Endothelial cell of umbilical vein (primary cell): ENCODE results near the gene G6PC2. TPM values are rescaled to one million over a fixed set of nuclear protein-coding genes. Genes with fewer than 3 reads are reported as not detected.

Experiments
- BruUV-seq: library from RNA; stranded (reverse); fragments of 400-500 nt; replicated peaks from 2 replicates; lab custom pipeline; 2021; lab: Mats Ljungman, UMichigan
- CTCF ChIA-PET: fragments of 300-600, 350-600 bp; sonication (Branson Sonifier 250); formaldehyde crosslinking; loops from one replicate; lab custom pipeline; 2021; ENCODE audit warnings: antibody characterized with exemption, inconsistent platforms; lab: Charles Lee
- POLR2A ChIA-PET: fragments of 300-600, 350-600 bp; sonication (Branson Sonifier 250); formaldehyde crosslinking; loops from one replicate; lab custom pipeline; 2021; ENCODE audit warnings: antibody characterized with exemption, inconsistent platforms; lab: Charles Lee
- DNase-seq: peaks from one replicate; pipeline ENCODE4 v3.0.0-alpha.2; 2011; ENCODE audit warnings: low read depth, low spot score
- FAIRE-seq: peaks from 2 replicates; lab custom pipeline; 2011; peaks lifted over from hg19 to GRCh38; lab: Jason Lieb, UNC
- H2AFZ ChIP-seq: 2 replicates; pipeline ENCODE4 v1.6.0; 2012; ENCODE audit warnings: low read depth, low read length, control low read depth, inconsistent platforms
- H3K27ac ChIP-seq: 2 replicates; pipeline ENCODE4 v1.5.1; 2011; ENCODE audit warnings: low read depth, mild to moderate bottlenecking, control low read depth, low read length, moderate library complexity; ENCODE audit not compliant: insufficient read depth
- H3K27me3 ChIP-seq, 2 experiments: 2 replicates each; pipeline versions ENCODE4 v1.6.0 to v1.6.1; 2011; ENCODE audit warnings: low read length in 2 of 2, mixed read lengths in 1 of 2; ENCODE audit not compliant: control insufficient read depth in 2 of 2, insufficient read depth in 2 of 2
- H3K36me3 ChIP-seq, 2 experiments: 2 replicates in 1 of 2; 3 replicates in 1 of 2; pipeline ENCODE4 v1.5.1; 2011; ENCODE audit warnings: low read length in 2 of 2, mild to moderate bottlenecking in 1 of 2, moderate library complexity in 1 of 2; ENCODE audit not compliant: control insufficient read depth in 2 of 2, insufficient read depth in 2 of 2; ENCODE audit errors: extremely low read depth in 1 of 2
- H3K4me1 ChIP-seq: 3 replicates; pipeline ENCODE4 v1.5.1; 2011; ENCODE audit warnings: mild to moderate bottlenecking, low read length; ENCODE audit not compliant: control insufficient read depth, insufficient read depth; ENCODE audit errors: extremely low read depth
- H3K4me2 ChIP-seq: 2 replicates; pipeline ENCODE4 v1.6.1; 2011; ENCODE audit warnings: low read length, control low read depth, mixed read lengths; ENCODE audit not compliant: insufficient read depth
- H3K4me3 ChIP-seq, 3 experiments: fragments of 200-600 bp in 1 of 3; sonication (generic), shearing (Covaris generic) in 1 of 3; replicated peaks in 1 of 3; 2 replicates each; pipeline ENCODE4 v1.5.1; 2011 to 2016; ENCODE audit warnings: control low read depth in 3 of 3, low read length in 3 of 3, mild to moderate bottlenecking in 2 of 3, inconsistent platforms in 1 of 3, low read depth in 1 of 3, moderate library complexity in 1 of 3; ENCODE audit not compliant: insufficient read depth in 1 of 3
- H3K79me2 ChIP-seq: 2 replicates; pipeline ENCODE4 v1.6.0; 2012; ENCODE audit warnings: low read length, inconsistent platforms; ENCODE audit not compliant: control insufficient read depth, insufficient read depth
- H3K9ac ChIP-seq: replicated peaks from 2 replicates; pipeline ENCODE3; 2011; ENCODE audit warnings: low read length, control low read depth; ENCODE audit not compliant: insufficient read depth; ENCODE audit errors: extremely low read depth
- H3K9me1 ChIP-seq: replicated peaks from 3 replicates; pipeline ENCODE4 v1.6.0; 2011; ENCODE audit warnings: mild to moderate bottlenecking, low read length; ENCODE audit not compliant: control insufficient read depth, insufficient read depth; ENCODE audit errors: extremely low read depth
- H3K9me3 ChIP-seq: replicated peaks from 2 replicates; pipeline ENCODE4 v1.5.1; 2012; ENCODE audit warnings: low read length, inconsistent platforms; ENCODE audit not compliant: control insufficient read depth, insufficient read depth
- H4K20me1 ChIP-seq: replicated peaks from 2 replicates; pipeline ENCODE3; 2011; ENCODE audit warnings: mild to moderate bottlenecking, low read length; ENCODE audit not compliant: control insufficient read depth, insufficient read depth; ENCODE audit errors: extremely low read depth
- CTCF ChIP-seq, 2 donors: IDR thresholded peaks; 1 replicate in 1 of 2; 2 replicates in 1 of 2; pipeline ENCODE4 v1.5.1; 2011; ENCODE audit warnings: low read length in 2 of 2, mild to moderate bottlenecking in 2 of 2, moderate library complexity in 2 of 2, control low read depth in 1 of 2, inconsistent platforms in 1 of 2, low read depth in 1 of 2; ENCODE audit not compliant: insufficient read depth in 1 of 2; ENCODE audit errors: extremely low read depth in 1 of 2
- EZH2 ChIP-seq: IDR thresholded peaks from 2 replicates; pipeline ENCODE4 v1.6.1; 2012; ENCODE audit warnings: borderline replicate concordance, low read depth, mild to moderate bottlenecking, moderate library complexity, low read length, inconsistent platforms; ENCODE audit not compliant: severe bottlenecking
- FOS ChIP-seq: IDR thresholded peaks from 2 replicates; pipeline ENCODE4 v1.6.1; 2011; ENCODE audit warnings: mild to moderate bottlenecking, low read length, moderate library complexity, borderline replicate concordance; ENCODE audit not compliant: insufficient read depth
- GATA2 ChIP-seq: IDR thresholded peaks from 2 replicates; pipeline ENCODE4 v1.7.0; 2011; ENCODE audit warnings: low read depth, mild to moderate bottlenecking, moderate library complexity, mixed read lengths, low read length; ENCODE audit not compliant: insufficient read length, insufficient read depth
- JUN ChIP-seq: IDR thresholded peaks from 2 replicates; pipeline ENCODE4 v1.6.1; 2011; ENCODE audit warnings: borderline replicate concordance, low read depth; ENCODE audit not compliant: insufficient read length, insufficient read depth
- MAX ChIP-seq: IDR thresholded peaks from 2 replicates; pipeline ENCODE4 v1.6.1; 2011; ENCODE audit not compliant: insufficient read depth, insufficient read length
- MYC ChIP-seq: IDR thresholded peaks from one replicate; pipeline ENCODE4 v1.6.1; 2011; ENCODE audit warnings: mild to moderate bottlenecking, low read depth, low read length
- POLR2A ChIP-seq: IDR thresholded peaks from 2 replicates; pipeline ENCODE4 v1.6.1; 2012; ENCODE audit warnings: low read depth, mild to moderate bottlenecking, control low read depth, low read length
- POLR2AphosphoS5 ChIP-seq: IDR thresholded peaks from 2 replicates; pipeline ENCODE4 v1.6.1; 2012; ENCODE audit warnings: low read depth, mild to moderate bottlenecking, control low read depth, low read length, moderate library complexity; ENCODE audit not compliant: insufficient read depth
- dilution Hi-C: fragments of 300-500 bp; cut with MboI; formaldehyde crosslinking; loops from one replicate; pipeline ENCODE4 v1.15.0; 2019; ENCODE audit warnings: low sequenced_read_pairs; ENCODE audit not compliant: extremely low pct_ligation_motif_present
- intact Hi-C: fragments of 100-400 bp; cut with micrococcal nuclease; formaldehyde crosslinking; loops from one replicate; pipeline ENCODE4 v1.10.0; 2022
- polyA plus RNA-seq, 4 experiments: library from polyadenylated mRNA; depleted of rRNA in 3 of 4; stranded (reverse) in 3 of 4; unstranded in 1 of 4; fragments of >200 nt; gene quantifications; 2 replicates each; pipeline versions ENCODE4 v1.2.1 to v1.2.3, GENCODE V29; 2011 to 2012; ENCODE audit warnings: missing spikeins in 1 of 4
- total RNA-seq: library from RNA; stranded (reverse); gene quantifications from 2 replicates; pipeline ENCODE4 v1.2.3, GENCODE V29; 2021

G6PC2 gene
- total and polyA plus RNA-seq, 2 donors (not counting 3 experiments of a cell fraction or from before 2014, with no cell fraction given), result not detected

GRCh38 chr2:168912466-168912865 lies 11.4 kb downstream of the G6PC2 start:
- CTCF ChIA-PET, result interaction anchor here (0.7 to 1.4 kb wide), 5 partner anchors 8 to 566 kb away, joined by 3 to 5 read pairs (median 4); no protein-coding TSS in a partner anchor
- dilution Hi-C loops (no loop called here), intact Hi-C loops (no loop called here)
- no peak overlapping the region for H3K27ac ChIP-seq
- H3K79me2 ChIP-seq, result no peaks in the 10 kb centered on the region
- H2AFZ ChIP-seq, result no peak overlapping the region
- H3K4me3 ChIP-seq, result no peak overlapping the region
- BruUV-seq, result no TSS peak
- DNase-seq (no peak), FAIRE-seq (no peak)
- H3K4me1 ChIP-seq, result no peaks in the 10 kb centered on the region
- peaks cover 18 to 24% of the 10 kb centered on the region in 2 experiments for H3K27me3 ChIP-seq
- no peaks in the 10 kb centered on the region for H3K9me1 ChIP-seq
- peak overlapping the region; percentile 11 for H3K4me2 ChIP-seq
- H4K20me1 ChIP-seq, result no peaks in the 10 kb centered on the region
- TF ChIP-seq MYC (no peak), POLR2A (no peak), EZH2 (no peak), JUN (no peak), CTCF (IDR thresholded peaks at IDR 0.05; ENCODE audit: extremely low read depth in 1 of 2, insufficient read depth in 1 of 2, low read depth in 1 of 2, low read length in 2 of 2) (no peak), MAX (no peak), FOS (no peak), POLR2AphosphoS5 (no peak), GATA2 (no peak)
- H3K36me3 ChIP-seq, result no peaks in the 10 kb centered on the region
- no peaks in the 10 kb centered on the region for H3K9me3 ChIP-seq
- H3K9ac ChIP-seq, result no peak overlapping the region
- POLR2A ChIA-PET, result no interaction called here
